ENCODE measurements around the gene PRPF18.

The PRPF18 gene

GRCh38 chr10:13585943-13586342 is 822 bp upstream of the PRPF18 start:
- Mint-ChIP-seq H3K9me3 (no peaks in the 10 kb centered on the region), H3K4me3 (no peak overlapping the region), H3K4me1 (ENCODE audit: low read depth) (peaks cover 32% of the 10 kb centered on the region), H3K27me3 (peaks cover 26% of the 10 kb centered on the region), H3K36me3 (ENCODE audit: low read depth) (peaks cover 21% of the 10 kb centered on the region), H3K27ac (no peak overlapping the region)
- no peak for DNase-seq

GRCh38 chr10:13587391-13587790 is 626 bp downstream of the PRPF18 start:
- peak overlapping the region; percentile 100 for H3K4me3 Mint-ChIP-seq
- peaks cover 22% of the 10 kb centered on the region for H3K27me3 Mint-ChIP-seq
- peaks cover 33% of the 10 kb centered on the region for H3K4me1 Mint-ChIP-seq (ENCODE audit: low read depth)
- H3K9me3 Mint-ChIP-seq, result no peaks in the 10 kb centered on the region
- H3K27ac Mint-ChIP-seq, result peak overlapping the region; percentile 96
- H3K36me3 Mint-ChIP-seq (ENCODE audit: low read depth), result peaks cover 35% of the 10 kb centered on the region
- peak; percentile 30 for DNase-seq

- H3K36me3 Mint-ChIP-seq (ENCODE audit: low read depth), result peaks cover 52% of the 10 kb centered on the region
- no peaks in the 10 kb centered on the region for H3K9me3 Mint-ChIP-seq
- H3K27ac Mint-ChIP-seq, result no peak overlapping the region
- no peak for DNase-seq
- H3K27me3 Mint-ChIP-seq, result peaks cover 7% of the 10 kb centered on the region
- peaks cover 43% of the 10 kb centered on the region for H3K4me1 Mint-ChIP-seq (ENCODE audit: low read depth)
- H3K4me3 Mint-ChIP-seq, result no peak overlapping the region
Observed at GRCh38 chr10:13589316-13589715, 2.6 kb downstream of the PRPF18 start.

- DNase-seq, result no peak
- no peak overlapping the region for H3K4me3 Mint-ChIP-seq
- peaks cover 44% of the 10 kb centered on the region for H3K4me1 Mint-ChIP-seq (ENCODE audit: low read depth)
Observed at GRCh38 chr10:13590886-13591285, 4.1 kb downstream of the PRPF18 start.

GRCh38 chr10:13592306-13592705 is 5.5 kb downstream of the PRPF18 start:
- H3K9me3 Mint-ChIP-seq, result no peaks in the 10 kb centered on the region
- H3K27ac Mint-ChIP-seq, result no peak overlapping the region
- no peak overlapping the region for H3K4me3 Mint-ChIP-seq
- DNase-seq, result no peak
- peaks cover 66% of the 10 kb centered on the region for H3K36me3 Mint-ChIP-seq (ENCODE audit: low read depth)
- peaks cover 40% of the 10 kb centered on the region for H3K4me1 Mint-ChIP-seq (ENCODE audit: low read depth)
- no peaks in the 10 kb centered on the region for H3K27me3 Mint-ChIP-seq

More at GRCh38 chr10:13590886-13591285, 4.1 kb downstream of the PRPF18 start:
- no peak overlapping the region for H3K27ac Mint-ChIP-seq
- peaks cover 64% of the 10 kb centered on the region for H3K36me3 Mint-ChIP-seq (ENCODE audit: low read depth)
- no peaks in the 10 kb centered on the region for H3K9me3 Mint-ChIP-seq
- no peaks in the 10 kb centered on the region for H3K27me3 Mint-ChIP-seq

GRCh38 chr10:13593535-13593934 is 6.8 kb downstream of the PRPF18 start:
- H3K27ac Mint-ChIP-seq, result no peak overlapping the region
- H3K36me3 Mint-ChIP-seq (ENCODE audit: low read depth), result peaks cover 70% of the 10 kb centered on the region
- no peak overlapping the region for H3K4me3 Mint-ChIP-seq
- no peak for DNase-seq
- H3K27me3 Mint-ChIP-seq, result no peaks in the 10 kb centered on the region
- H3K9me3 Mint-ChIP-seq, result no peaks in the 10 kb centered on the region
- H3K4me1 Mint-ChIP-seq (ENCODE audit: low read depth), result peaks cover 30% of the 10 kb centered on the region

- DNase-seq, result no peak
- Mint-ChIP-seq H3K27me3 (no peaks in the 10 kb centered on the region), H3K27ac (no peak overlapping the region), H3K9me3 (no peaks in the 10 kb centered on the region), H3K4me3 (no peak overlapping the region), H3K4me1 (ENCODE audit: low read depth) (peaks cover 19% of the 10 kb centered on the region), H3K36me3 (ENCODE audit: low read depth) (peaks cover 73% of the 10 kb centered on the region)
Observed at GRCh38 chr10:13594641-13595040, 7.9 kb downstream of the PRPF18 start.

GRCh38 chr10:13597909-13598308 is 11.1 kb downstream of the PRPF18 start:
- no peak for DNase-seq
- H3K9me3 Mint-ChIP-seq, result no peaks in the 10 kb centered on the region
- no peak overlapping the region for H3K4me3 Mint-ChIP-seq
- peaks cover 13% of the 10 kb centered on the region for H3K4me1 Mint-ChIP-seq (ENCODE audit: low read depth)
- no peaks in the 10 kb centered on the region for H3K27me3 Mint-ChIP-seq
- H3K36me3 Mint-ChIP-seq (ENCODE audit: low read depth), result peaks cover 73% of the 10 kb centered on the region
- no peak overlapping the region for H3K27ac Mint-ChIP-seq

GRCh38 chr10:13604357-13605040 is 17.7 kb downstream of the PRPF18 start:
- peaks cover 77% of the 10 kb centered on the region for H3K36me3 Mint-ChIP-seq (ENCODE audit: low read depth)
- no peaks in the 10 kb centered on the region for H3K27me3 Mint-ChIP-seq
- no peaks in the 10 kb centered on the region for H3K9me3 Mint-ChIP-seq
- H3K4me3 Mint-ChIP-seq, result no peak overlapping the region
- no peaks in the 10 kb centered on the region for H3K4me1 Mint-ChIP-seq (ENCODE audit: low read depth)
- DNase-seq, result no peak
- H3K27ac Mint-ChIP-seq, result no peak overlapping the region

- peaks cover 89% of the 10 kb centered on the region for H3K36me3 Mint-ChIP-seq (ENCODE audit: low read depth)
- H3K27me3 Mint-ChIP-seq, result no peaks in the 10 kb centered on the region
- no peaks in the 10 kb centered on the region for H3K9me3 Mint-ChIP-seq
- H3K4me3 Mint-ChIP-seq, result no peak overlapping the region
- H3K27ac Mint-ChIP-seq, result no peak overlapping the region
- no peak for DNase-seq
- no peaks in the 10 kb centered on the region for H3K4me1 Mint-ChIP-seq (ENCODE audit: low read depth)
Observed at GRCh38 chr10:13608246-13608853, 21.6 kb downstream of the PRPF18 start.

GRCh38 chr10:13612654-13613373 is 26.0 kb downstream of the PRPF18 start:
- Mint-ChIP-seq H3K36me3 (ENCODE audit: low read depth) (peaks cover 95% of the 10 kb centered on the region), H3K4me1 (ENCODE audit: low read depth) (no peaks in the 10 kb centered on the region), H3K9me3 (no peaks in the 10 kb centered on the region), H3K27me3 (no peaks in the 10 kb centered on the region), H3K4me3 (no peak overlapping the region), H3K27ac (no peak overlapping the region)
- no peak for DNase-seq

GRCh38 chr10:13613519-13613918 is 26.8 kb downstream of the PRPF18 start:
- Mint-ChIP-seq H3K27me3 (no peaks in the 10 kb centered on the region), H3K9me3 (no peaks in the 10 kb centered on the region), H3K36me3 (ENCODE audit: low read depth) (peaks cover 95% of the 10 kb centered on the region), H3K4me1 (ENCODE audit: low read depth) (no peaks in the 10 kb centered on the region), H3K4me3 (no peak overlapping the region), H3K27ac (no peak overlapping the region)
- DNase-seq, result no peak

GRCh38 chr10:13614530-13615332 is 28.0 kb downstream of the PRPF18 start:
- Mint-ChIP-seq H3K36me3 (ENCODE audit: low read depth) (peaks cover 95% of the 10 kb centered on the region), H3K27me3 (no peaks in the 10 kb centered on the region), H3K4me3 (no peak overlapping the region), H3K9me3 (no peaks in the 10 kb centered on the region), H3K4me1 (ENCODE audit: low read depth) (no peaks in the 10 kb centered on the region), H3K27ac (no peak overlapping the region)
- DNase-seq, result no peak

GRCh38 chr10:13615650-13616300 is 29.0 kb downstream of the PRPF18 start:
- H3K4me1 Mint-ChIP-seq (ENCODE audit: low read depth), result no peaks in the 10 kb centered on the region
- DNase-seq, result no peak
- H3K27ac Mint-ChIP-seq, result no peak overlapping the region
- H3K27me3 Mint-ChIP-seq, result no peaks in the 10 kb centered on the region
- peaks cover 93% of the 10 kb centered on the region for H3K36me3 Mint-ChIP-seq (ENCODE audit: low read depth)
- H3K4me3 Mint-ChIP-seq, result no peak overlapping the region
- H3K9me3 Mint-ChIP-seq, result no peaks in the 10 kb centered on the region

All from activated T-cell treated with anti-CD3 and anti-CD28 coated beads, Interleukin-2, amount 50 U/mL, for 24 hours (primary cell).